ENCODE data around the gene IL11.
"Not testable (repeated sequence)": the region's sequence is repeated elsewhere in the genome, so short reads cannot be mapped to it uniquely, and the experiment has no call there.

The IL11 gene

GRCh38 chr19:55370305-55370988 lies at the start of gene IL11:
Gene IL11 (minus strand): TSS chr19:55370463. CDS start chr19:55370310, 153 bp downstream.
- Histone ChIP-seq H3K27ac (no peak within 1 kb of the TSS), H3K9me3 (no peaks in the 10 kb centered on the region), H3K27me3 (peaks cover 96% of the 10 kb centered on the region), H3K4me1 (ENCODE audit: control insufficient read depth in 1 of 2, insufficient read depth in 1 of 2, low read depth in 1 of 2, low read length in 1 of 2) (no peaks in the 10 kb centered on the region), H3K4me3 (ENCODE audit: low read depth in 1 of 2, low read length in 1 of 2) (no peak within 1 kb of the TSS), H3K36me3 (no peaks in the 10 kb centered on the region)
- no peak for TF ChIP-seq CTCF (IDR thresholded peaks at IDR 0.05)

DNA sequence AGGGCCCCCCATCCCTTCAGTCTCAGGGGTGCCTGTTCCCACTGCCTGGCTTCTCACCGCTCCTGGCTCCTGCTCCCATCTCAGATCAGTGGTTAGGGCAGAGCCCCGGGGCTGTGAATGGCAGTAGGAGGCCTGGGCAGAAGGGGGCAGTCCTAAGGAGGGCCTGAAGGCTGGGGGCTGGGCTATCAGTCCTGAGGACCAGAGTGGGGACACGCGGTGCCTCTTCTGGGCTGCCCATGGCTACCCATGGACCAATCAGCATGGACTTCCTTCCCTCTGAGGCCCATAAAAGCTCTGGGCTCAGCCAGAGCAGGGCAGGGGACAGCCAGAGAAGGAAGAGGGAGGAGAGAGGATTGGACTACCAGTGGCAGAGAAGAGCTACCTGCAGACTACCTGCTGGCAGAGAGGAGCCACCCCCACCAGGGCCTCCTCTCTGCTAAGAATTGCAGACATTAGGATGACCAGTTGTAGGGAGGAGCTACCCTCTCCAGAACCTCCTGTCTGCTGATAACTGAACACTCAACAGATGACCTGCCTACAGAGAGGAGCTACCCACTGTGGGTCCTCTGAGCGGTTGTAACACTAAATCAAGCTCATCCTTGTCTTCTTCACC lies 49.5 kb upstream of the IL11 start:
- no peak overlapping the region for H3K27ac ChIP-seq
- no peaks in the 10 kb centered on the region for H3K4me1 ChIP-seq (ENCODE audit: control insufficient read depth in 1 of 2, insufficient read depth in 1 of 2, low read depth in 1 of 2, low read length in 1 of 2)
- no peak for TF ChIP-seq CTCF (IDR thresholded peaks at IDR 0.05)
- H3K27me3 ChIP-seq: peaks cover 24% of the 10 kb centered on the region
- no peaks in the 10 kb centered on the region for H3K36me3 ChIP-seq
- no peaks in the 10 kb centered on the region for H3K9me3 ChIP-seq
- H3K4me3 ChIP-seq (ENCODE audit: low read depth in 1 of 2, low read length in 1 of 2): no peak overlapping the region

DNA sequence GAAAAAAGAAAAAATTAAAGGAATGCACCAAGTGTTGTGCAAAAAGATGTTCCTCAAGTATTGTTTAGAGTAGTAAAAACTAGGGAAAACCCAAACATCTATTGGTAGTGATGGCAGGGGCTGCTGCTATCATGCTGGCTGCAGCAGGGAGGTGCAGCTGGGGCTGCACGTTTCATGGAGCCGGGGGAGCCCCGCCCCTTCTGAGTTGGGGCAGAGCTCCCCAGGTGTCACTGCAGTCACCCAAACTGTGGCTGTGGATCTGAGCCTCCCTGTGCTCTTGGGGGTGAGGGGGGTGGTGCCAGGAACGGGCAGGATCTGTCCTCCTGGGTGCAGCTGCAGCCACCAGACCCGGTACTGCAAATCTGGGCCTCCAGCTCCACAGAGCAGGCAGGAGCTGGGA lies 48.8 kb upstream of the IL11 start:
- Histone ChIP-seq H3K36me3 (no peaks in the 10 kb centered on the region), H3K27me3 (peaks cover 19% of the 10 kb centered on the region), H3K9me3 (no peaks in the 10 kb centered on the region), H3K27ac (no peak overlapping the region), H3K4me1 (ENCODE audit: control insufficient read depth in 1 of 2, insufficient read depth in 1 of 2, low read depth in 1 of 2, low read length in 1 of 2) (no peaks in the 10 kb centered on the region), H3K4me3 (ENCODE audit: low read depth in 1 of 2, low read length in 1 of 2) (no peak overlapping the region)
- no peak for TF ChIP-seq CTCF (IDR thresholded peaks at IDR 0.05)

DNA sequence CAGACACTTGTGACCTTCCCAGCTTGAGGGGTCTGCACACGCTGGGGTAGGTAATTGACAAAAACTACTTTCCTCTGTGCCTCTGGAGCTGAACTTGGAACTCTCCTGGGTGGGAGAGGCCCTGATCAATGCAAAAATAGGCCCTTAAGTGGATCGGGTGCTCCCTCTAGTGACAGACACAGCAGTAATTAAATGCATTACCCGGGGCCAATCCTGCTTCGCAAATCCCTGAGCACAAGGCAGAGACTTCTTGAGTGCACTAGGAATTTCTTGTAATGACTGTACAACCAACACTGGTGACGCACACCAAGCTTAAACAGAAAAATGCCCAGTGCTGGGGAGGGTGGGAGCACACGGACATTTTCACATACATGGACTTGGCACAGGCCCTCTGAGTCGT lies 47.9 kb upstream of the IL11 start:
- no peaks in the 10 kb centered on the region for H3K9me3 ChIP-seq
- peak; percentile 15 for TF ChIP-seq CTCF (IDR thresholded peaks at IDR 0.05)
- no peaks in the 10 kb centered on the region for H3K36me3 ChIP-seq
- peaks cover 19% of the 10 kb centered on the region for H3K27me3 ChIP-seq
- H3K27ac ChIP-seq: no peak overlapping the region
- H3K4me3 ChIP-seq (ENCODE audit: low read depth in 1 of 2, low read length in 1 of 2): no peak overlapping the region
- H3K4me1 ChIP-seq (ENCODE audit: control insufficient read depth in 1 of 2, insufficient read depth in 1 of 2, low read depth in 1 of 2, low read length in 1 of 2): no peaks in the 10 kb centered on the region

DNA sequence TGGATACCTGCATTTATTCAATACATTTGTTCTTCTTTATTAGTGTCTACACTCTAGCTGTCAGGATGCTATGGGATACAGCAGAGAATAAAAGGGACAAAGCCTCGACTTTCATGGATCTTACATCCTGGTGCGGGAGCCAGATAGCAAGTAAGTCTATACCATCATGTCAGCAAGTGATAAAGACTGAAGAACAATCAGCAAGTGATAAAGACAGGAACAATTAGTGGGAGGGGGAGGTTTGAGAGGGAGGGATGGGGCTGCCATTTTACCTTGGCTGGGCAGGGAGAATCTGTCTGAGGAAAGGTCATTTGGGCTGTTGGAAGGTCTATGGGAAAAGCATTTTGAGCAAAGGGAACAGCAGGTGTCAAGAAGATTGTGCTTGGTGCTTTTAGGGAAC lies 39.9 kb upstream of the IL11 start:
- no peak for TF ChIP-seq CTCF (IDR thresholded peaks at IDR 0.05)
- Histone ChIP-seq H3K36me3 (no peaks in the 10 kb centered on the region), H3K27ac (no peak overlapping the region), H3K27me3 (no peaks in the 10 kb centered on the region), H3K4me3 (ENCODE audit: low read depth in 1 of 2, low read length in 1 of 2) (no peak overlapping the region), H3K9me3 (no peaks in the 10 kb centered on the region), H3K4me1 (ENCODE audit: control insufficient read depth in 1 of 2, insufficient read depth in 1 of 2, low read depth in 1 of 2, low read length in 1 of 2) (peaks cover 25 to 26% of the 10 kb centered on the region in 2 experiments)

DNA sequence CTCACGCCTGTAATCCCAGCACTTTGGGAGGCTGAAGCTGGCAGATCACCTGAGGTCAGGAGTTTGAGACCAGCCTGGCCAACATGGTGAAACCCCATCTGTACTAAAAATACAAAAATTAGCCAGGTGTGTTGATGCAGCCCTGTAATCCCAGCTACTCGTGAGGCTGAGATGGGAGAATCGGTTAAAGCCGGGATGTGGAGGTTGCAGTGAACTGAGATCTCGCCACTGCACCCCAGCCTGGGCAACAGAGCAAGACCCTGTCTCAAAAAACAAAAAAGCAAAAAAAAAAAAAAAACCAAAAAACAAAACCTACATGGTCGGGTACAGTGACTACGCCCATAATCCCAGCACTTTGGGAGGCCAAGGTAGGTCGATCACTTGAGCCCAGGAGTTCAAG lies 38.9 kb upstream of the IL11 start:
- not testable (repeated sequence) for H3K36me3 ChIP-seq; H3K9me3 ChIP-seq; H3K27me3 ChIP-seq; H3K4me3 ChIP-seq (ENCODE audit: low read depth in 1 of 2, low read length in 1 of 2)
- Histone ChIP-seq H3K27ac (peak overlapping the region; percentile 100), H3K4me1 (ENCODE audit: control insufficient read depth in 1 of 2, insufficient read depth in 1 of 2, low read depth in 1 of 2, low read length in 1 of 2) (peaks cover 25 to 26% of the 10 kb centered on the region in 2 experiments)

Measured in neutrophil (primary cell).